Suprapubic skin (tissue), 3 donors: ENCODE measurements around the gene CSN1S1.

Source experiments
- CTCF ChIP-seq, 2 donors: fragments of 200-600 bp in 1 of 2; fragments of 450-650 bp in 1 of 2; sonication (generic) in 1 of 2; IDR thresholded peaks; one replicate each; pipeline ENCODE4 v1.5.1; 2016 to 2019; ENCODE audit warnings: antibody characterized with exemption in 2 of 2, mild to moderate bottlenecking in 1 of 2, moderate library complexity in 1 of 2
- POLR2AphosphoS5 ChIP-seq, 3 donors: sonication (generic); formaldehyde crosslinking; IDR thresholded peaks; one replicate each; pipeline ENCODE4 v1.6.1; 2017; ENCODE audit warnings: antibody characterized with exemption in 3 of 3

- TF ChIP-seq POLR2AphosphoS5 (IDR thresholded peaks at IDR 0.05), result no peak
- TF ChIP-seq CTCF (IDR thresholded peaks at IDR 0.05), result no peak
Measured at GRCh38 chr4:69888336-69888735, 42.5 kb upstream of the CSN1S1 start.
